ENCODE measurements around the gene ABCB9. TPM values are rescaled to one million over a fixed set of nuclear protein-coding genes. Genes with fewer than 3 reads are reported as not detected.

ABCB9 gene
- total RNA-seq, 6 experiments from 2014 or later: 9.2 to 11.1 (median 10.0) TPM

DNA sequence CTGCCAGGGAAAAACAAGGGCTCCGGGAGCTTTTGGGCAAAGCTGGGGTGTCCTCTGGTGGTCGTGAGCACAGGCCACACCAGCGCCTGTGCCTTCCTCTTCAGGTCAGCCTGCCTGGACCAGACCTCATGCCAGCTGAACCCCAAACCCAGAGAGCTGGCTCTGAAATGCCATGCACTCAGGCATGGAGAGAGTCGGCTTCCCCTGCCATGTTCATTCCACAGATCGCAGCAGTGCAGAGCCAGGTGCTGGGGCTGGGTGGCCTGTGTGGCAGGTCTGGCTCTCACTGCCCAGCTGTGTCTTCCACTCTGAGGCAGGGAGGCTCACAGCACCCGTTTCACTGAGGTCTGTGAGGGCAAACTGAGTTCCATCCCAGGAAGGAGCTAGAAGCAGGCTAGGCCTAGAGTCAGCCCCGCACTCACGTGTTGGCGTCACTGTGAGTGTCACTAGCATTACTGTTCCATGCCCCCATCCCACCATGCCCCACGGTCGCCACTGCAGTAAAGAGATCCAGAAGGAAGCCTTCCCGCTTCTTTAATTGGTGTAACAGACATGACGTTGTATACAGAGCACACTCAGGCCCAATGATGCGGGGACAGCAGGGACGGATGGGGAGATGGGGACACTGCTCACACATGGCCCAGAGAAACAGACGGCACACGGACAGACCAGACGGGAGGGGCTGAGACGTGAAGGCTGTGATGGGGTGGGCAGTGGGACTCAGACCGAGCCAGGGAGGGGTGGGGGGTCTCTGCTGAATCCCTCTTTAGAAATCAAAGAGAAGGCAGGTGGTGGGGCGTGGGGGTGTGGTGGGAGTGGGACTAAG, 16.9 kb upstream of the ABCB9 start:
- no peak for DNase-seq
- Mint-ChIP-seq H3K4me1 (ENCODE audit: low read depth) (peaks cover 40% of the 10 kb centered on the region), H3K9me3 (no peaks in the 10 kb centered on the region), H3K36me3 (ENCODE audit: low read depth) (no peaks in the 10 kb centered on the region), H3K4me3 (no peak overlapping the region; the same call in 1 of the 2 replicates), H3K27me3 (ENCODE audit: insufficient read depth) (peaks cover 2% of the 10 kb centered on the region), H3K27ac (peak overlapping the region; percentile 53)
- TF ChIP-seq, protein P1, sequence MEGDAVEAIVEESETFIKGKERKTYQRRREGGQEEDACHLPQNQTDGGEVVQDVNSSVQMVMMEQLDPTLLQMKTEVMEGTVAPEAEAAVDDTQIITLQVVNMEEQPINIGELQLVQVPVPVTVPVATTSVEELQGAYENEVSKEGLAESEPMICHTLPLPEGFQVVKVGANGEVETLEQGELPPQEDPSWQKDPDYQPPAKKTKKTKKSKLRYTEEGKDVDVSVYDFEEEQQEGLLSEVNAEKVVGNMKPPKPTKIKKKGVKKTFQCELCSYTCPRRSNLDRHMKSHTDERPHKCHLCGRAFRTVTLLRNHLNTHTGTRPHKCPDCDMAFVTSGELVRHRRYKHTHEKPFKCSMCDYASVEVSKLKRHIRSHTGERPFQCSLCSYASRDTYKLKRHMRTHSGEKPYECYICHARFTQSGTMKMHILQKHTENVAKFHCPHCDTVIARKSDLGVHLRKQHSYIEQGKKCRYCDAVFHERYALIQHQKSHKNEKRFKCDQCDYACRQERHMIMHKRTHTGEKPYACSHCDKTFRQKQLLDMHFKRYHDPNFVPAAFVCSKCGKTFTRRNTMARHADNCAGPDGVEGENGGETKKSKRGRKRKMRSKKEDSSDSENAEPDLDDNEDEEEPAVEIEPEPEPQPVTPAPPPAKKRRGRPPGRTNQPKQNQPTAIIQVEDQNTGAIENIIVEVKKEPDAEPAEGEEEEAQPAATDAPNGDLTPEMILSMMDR (IDR thresholded peaks at IDR 0.05): no peak

DNA sequence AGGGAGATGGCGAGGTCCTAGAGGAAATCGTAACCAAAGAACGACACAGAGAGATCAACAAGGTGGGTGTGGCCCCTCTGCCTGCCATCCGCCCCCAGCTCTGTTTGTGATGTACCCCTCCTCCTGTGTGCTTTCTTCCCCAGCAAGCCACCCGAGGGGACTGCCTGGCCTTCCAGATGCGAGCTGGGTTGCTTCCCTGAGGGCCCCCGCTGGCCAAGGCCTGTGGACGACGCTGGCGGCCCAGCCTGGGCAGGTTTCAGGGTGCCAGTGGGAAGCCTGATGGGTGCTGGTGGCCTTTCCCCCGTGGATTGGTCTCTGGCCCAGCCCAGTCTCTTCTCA, 16.2 kb upstream of the ABCB9 start:
- TF ChIP-seq, protein P1 (IDR thresholded peaks at IDR 0.05): no peak
- Mint-ChIP-seq H3K27ac (no peak overlapping the region), H3K4me1 (ENCODE audit: low read depth) (peaks cover 40% of the 10 kb centered on the region), H3K27me3 (ENCODE audit: insufficient read depth) (peaks cover 2% of the 10 kb centered on the region), H3K36me3 (ENCODE audit: low read depth) (no peaks in the 10 kb centered on the region), H3K9me3 (no peaks in the 10 kb centered on the region), H3K4me3 (peak overlapping the region; percentile 93)
- no peak for DNase-seq

DNA sequence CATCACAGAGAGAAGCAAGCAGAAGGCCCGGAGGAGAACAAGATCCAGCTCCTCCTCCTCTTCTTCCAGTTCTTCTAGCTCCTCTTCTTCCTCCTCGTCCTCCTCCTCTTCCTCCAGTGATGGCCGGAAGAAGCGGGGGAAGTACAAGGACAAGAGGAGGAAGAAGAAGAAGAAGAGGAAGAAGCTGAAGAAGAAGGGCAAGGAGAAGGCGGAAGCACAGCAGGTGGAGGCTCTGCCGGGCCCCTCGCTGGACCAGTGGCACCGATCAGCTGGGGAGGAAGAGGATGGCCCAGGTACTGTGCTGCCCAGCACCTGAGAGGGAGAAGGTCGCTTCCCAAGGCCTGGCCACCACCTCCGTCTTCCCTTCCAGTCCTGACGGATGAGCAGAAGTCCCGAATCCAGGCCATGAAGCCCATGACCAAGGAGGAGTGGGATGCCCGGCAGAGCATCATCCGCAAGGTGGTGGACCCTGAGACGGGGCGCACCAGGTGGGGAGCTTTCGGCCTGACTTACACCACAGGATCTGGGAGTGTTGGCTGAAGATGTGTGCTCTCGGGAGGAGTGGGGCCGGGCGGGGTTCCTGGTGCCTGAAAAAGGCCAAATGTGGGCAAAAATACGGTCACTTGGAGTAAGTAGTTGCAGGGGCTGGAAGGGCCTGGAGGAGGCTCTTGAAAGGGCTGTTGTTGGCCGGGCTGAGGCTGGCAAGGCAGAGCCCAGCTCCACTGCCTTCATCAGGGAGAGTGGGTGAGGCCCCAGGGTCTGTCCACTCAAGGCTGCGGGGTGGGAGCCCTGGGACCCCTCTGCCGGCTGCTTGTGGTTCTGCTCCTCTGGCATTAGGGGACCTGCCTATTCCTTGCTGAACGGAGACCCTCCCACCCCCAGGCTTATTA, 15.6 kb upstream of the ABCB9 start:
- H3K27me3 Mint-ChIP-seq (ENCODE audit: insufficient read depth): peaks cover 2% of the 10 kb centered on the region
- peak overlapping the region; percentile 67 for H3K27ac Mint-ChIP-seq
- peak overlapping the region; percentile 93 for H3K4me3 Mint-ChIP-seq
- DNase-seq: no peak
- no peaks in the 10 kb centered on the region for H3K36me3 Mint-ChIP-seq (ENCODE audit: low read depth)
- H3K4me1 Mint-ChIP-seq (ENCODE audit: low read depth): peaks cover 40% of the 10 kb centered on the region
- H3K9me3 Mint-ChIP-seq: no peaks in the 10 kb centered on the region
- TF ChIP-seq, protein P1 (IDR thresholded peaks at IDR 0.05): no peak

DNA sequence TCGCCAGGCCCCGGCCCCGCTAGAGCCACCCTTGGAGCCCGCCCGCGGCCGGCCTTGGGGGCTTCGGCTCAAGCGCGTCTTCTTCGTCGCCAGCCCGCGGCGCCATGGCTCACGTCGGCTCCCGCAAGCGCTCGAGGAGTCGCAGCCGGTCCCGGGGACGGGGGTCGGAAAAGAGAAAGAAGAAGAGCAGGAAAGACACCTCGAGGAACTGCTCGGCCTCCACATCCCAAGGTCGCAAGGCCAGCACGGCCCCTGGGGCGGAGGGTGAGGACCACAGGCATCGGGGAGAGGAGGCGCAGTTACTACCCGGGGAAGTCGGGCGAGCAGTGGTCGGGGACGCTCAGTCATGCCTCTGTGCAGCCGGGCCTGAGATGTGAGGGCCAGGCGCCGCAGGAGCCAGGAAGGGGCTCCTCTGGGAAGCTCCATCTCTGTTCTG, 14.8 kb upstream of the ABCB9 start:
- TF ChIP-seq, protein P1 (IDR thresholded peaks at IDR 0.05): no peak
- peaks cover 45% of the 10 kb centered on the region for H3K4me1 Mint-ChIP-seq (ENCODE audit: low read depth)
- no peaks in the 10 kb centered on the region for H3K9me3 Mint-ChIP-seq
- H3K4me3 Mint-ChIP-seq: peak overlapping the region; percentile 93
- no peak for DNase-seq
- H3K27ac Mint-ChIP-seq: peak overlapping the region; percentile 67
- peaks cover 2% of the 10 kb centered on the region for H3K27me3 Mint-ChIP-seq (ENCODE audit: insufficient read depth)
- H3K36me3 Mint-ChIP-seq (ENCODE audit: low read depth): no peaks in the 10 kb centered on the region

DNA sequence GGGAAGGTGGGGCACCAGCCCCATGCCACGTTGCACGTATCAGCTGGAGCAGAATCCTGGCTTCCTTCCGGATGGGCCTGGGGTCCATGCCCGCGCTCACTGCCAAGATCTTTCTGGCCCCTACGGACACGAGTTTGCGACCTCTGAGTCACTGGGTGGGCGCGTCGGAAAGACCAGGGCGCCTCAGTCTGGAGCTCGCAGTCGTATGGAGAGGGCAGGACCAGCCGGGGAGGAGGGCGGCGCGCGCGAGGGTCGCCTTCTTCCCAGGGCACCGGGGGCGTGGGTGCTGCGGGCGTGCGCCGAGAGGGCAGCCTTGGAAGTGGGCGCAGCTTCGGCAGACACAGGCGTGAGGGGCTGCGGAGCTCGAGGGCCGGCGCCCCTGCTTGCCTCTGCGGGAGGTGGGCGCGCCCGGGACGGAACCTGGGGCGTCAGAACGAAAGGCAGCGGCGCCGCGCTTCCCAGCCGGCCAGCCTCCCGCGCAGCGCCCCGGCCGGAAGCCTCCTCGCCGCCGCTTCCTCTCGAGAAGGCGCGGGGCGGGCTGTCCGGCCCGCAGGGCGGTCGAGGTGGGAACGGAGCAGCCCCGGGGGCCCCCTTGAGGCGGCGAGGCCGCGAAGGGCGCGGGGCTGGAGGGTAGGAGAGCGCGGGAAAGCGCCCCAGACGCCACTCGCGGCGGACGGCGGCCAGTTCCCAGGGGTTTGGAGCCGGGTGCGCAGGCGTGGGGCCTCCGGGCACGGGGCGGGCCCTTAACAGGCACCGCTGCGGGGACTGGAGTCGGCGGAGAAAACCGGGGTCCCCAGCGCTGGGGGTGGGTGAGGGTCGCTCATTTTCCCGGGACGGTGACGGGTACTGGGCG, 14.1 kb upstream of the ABCB9 start, which contains the start of gene ARL6IP4:
Gene ARL6IP4, plus strand, starts transcription at position 499 of the 853 bp plus-strand sequence. CDS start 459 bp downstream, outside the sequence.
- H3K27ac Mint-ChIP-seq: peak within 1 kb of the TSS; percentile 83
- peaks cover 2% of the 10 kb centered on the region for H3K27me3 Mint-ChIP-seq (ENCODE audit: insufficient read depth)
- H3K4me3 Mint-ChIP-seq: peak within 1 kb of the TSS; percentile 93
- H3K36me3 Mint-ChIP-seq (ENCODE audit: low read depth): no peaks in the 10 kb centered on the region
- peaks cover 48% of the 10 kb centered on the region for H3K4me1 Mint-ChIP-seq (ENCODE audit: low read depth)
- TF ChIP-seq, protein P1 (IDR thresholded peaks at IDR 0.05): peak; percentile 30; the same call in 1 of the 2 replicates
- no peak for DNase-seq
- H3K9me3 Mint-ChIP-seq: no peaks in the 10 kb centered on the region

Measured in HFFc6 (cell line).